Measurements from ENCODE around the gene ACSS1. TPM values are rescaled to one million over a fixed set of nuclear protein-coding genes. Genes with fewer than 3 reads are reported as not detected.

ACSS1 gene
- total RNA-seq, 1 donor from 2014 or later = 0.27 TPM

DNA sequence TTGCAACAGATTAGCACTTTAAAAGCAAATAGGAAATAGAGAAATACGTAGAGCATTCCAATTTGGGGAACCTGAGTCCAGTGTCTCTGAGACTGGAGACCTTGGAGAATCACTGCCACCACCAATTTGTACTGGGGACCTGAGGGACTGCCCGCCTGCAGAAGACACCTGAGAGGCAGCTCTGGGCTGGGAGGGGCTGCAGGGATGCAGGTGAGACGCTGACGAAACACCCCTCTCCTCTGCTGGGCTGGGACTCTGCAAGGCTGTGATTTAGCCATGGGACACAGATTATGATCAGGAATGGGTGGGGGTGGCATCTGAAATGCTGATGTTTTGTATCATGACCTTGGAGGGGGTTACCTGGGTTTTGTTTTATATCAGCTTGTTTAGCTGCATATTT, 58.4 kb downstream of the ACSS1 start:
- peaks cover 40% of the 10 kb centered on the region for H3K27me3 Mint-ChIP-seq (ENCODE audit: low read depth, unreplicated experiment)
- no peak for FAIRE-seq
- TF ChIP-seq, protein P1, sequence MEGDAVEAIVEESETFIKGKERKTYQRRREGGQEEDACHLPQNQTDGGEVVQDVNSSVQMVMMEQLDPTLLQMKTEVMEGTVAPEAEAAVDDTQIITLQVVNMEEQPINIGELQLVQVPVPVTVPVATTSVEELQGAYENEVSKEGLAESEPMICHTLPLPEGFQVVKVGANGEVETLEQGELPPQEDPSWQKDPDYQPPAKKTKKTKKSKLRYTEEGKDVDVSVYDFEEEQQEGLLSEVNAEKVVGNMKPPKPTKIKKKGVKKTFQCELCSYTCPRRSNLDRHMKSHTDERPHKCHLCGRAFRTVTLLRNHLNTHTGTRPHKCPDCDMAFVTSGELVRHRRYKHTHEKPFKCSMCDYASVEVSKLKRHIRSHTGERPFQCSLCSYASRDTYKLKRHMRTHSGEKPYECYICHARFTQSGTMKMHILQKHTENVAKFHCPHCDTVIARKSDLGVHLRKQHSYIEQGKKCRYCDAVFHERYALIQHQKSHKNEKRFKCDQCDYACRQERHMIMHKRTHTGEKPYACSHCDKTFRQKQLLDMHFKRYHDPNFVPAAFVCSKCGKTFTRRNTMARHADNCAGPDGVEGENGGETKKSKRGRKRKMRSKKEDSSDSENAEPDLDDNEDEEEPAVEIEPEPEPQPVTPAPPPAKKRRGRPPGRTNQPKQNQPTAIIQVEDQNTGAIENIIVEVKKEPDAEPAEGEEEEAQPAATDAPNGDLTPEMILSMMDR (IDR thresholded peaks at IDR 0.05; ENCODE audit: insufficient read depth, low read depth, low read length) = no peak
- TF ChIP-seq EZH2 (IDR thresholded peaks at IDR 0.05; ENCODE audit: insufficient read depth, low read length) = no peak

DNA sequence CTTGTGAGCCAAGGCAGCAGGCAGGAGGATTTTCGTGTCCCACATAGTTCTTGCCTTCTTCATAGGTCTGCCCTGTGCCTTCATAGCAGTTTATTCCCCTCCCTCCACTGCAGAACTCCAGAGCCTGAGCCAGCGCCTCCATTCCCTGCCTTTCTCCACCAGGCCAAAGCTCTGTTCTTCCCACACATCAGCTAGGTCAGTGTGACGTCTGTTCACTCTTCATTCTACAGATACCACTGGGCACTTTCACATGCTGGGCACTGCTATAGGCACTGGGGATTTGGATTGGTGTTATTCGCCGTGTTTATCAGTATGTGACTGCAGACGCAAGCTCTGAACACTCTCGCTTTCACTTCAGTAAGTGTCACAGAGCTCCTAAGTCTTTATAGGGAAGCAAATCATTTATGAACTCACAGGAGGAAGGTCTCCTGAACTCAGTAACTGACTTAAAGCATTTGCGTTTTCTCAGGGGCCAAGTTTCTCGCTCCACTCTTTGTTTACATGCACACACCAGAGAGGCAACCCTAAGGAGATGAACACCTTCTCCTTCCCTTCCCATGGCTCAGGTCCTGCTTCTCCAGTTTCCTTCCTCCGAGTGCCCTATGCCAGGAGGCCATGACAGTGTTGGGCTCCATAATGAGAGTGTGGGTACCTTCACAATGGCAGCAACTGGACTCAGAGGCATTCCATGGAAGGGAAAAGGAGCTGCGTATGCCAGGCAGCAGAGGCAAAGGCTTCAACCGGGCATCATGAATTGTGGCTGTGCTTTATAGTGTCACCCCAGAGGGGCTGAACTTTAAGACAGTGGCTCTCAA, 59.1 kb downstream of the ACSS1 start:
- peaks cover 3% of the 10 kb centered on the region for H3K9me3 Mint-ChIP-seq (ENCODE audit: unreplicated experiment)
- H3K4me3 Mint-ChIP-seq (ENCODE audit: unreplicated experiment) = no peak overlapping the region
- H4K20me1 ChIP-seq (ENCODE audit: insufficient read depth, low read length) = no peaks in the 10 kb centered on the region
- H3K27ac ChIP-seq (ENCODE audit: low read depth, low read length) = no peak overlapping the region
- H3K4me3 ChIP-seq (ENCODE audit: insufficient read depth, low read depth, low read length) = no peak overlapping the region
- peaks cover 8% of the 10 kb centered on the region for H3K4me1 Mint-ChIP-seq (ENCODE audit: low read depth, unreplicated experiment)
- no peaks in the 10 kb centered on the region for H3K79me2 ChIP-seq (ENCODE audit: insufficient read depth, low read length)
- H2AFZ ChIP-seq (ENCODE audit: low read depth, low read length) = no peak overlapping the region
- no peaks in the 10 kb centered on the region for H3K36me3 Mint-ChIP-seq (ENCODE audit: low read depth, unreplicated experiment)
- no peaks in the 10 kb centered on the region for H3K36me3 ChIP-seq (ENCODE audit: insufficient read depth, low read length)
- H3K9ac ChIP-seq (ENCODE audit: low read length) = no peak overlapping the region
- H3K4me1 ChIP-seq (ENCODE audit: insufficient read depth, low read length) = peaks cover 7% of the 10 kb centered on the region
- no peak for TF ChIP-seq EZH2 (IDR thresholded peaks at IDR 0.05; ENCODE audit: insufficient read depth, low read length)
- TF ChIP-seq, protein P1 (IDR thresholded peaks at IDR 0.05; ENCODE audit: insufficient read depth, low read depth, low read length) = no peak
- H3K4me2 ChIP-seq (ENCODE audit: low read length) = no peak overlapping the region
- no peaks in the 10 kb centered on the region for H3K9me3 ChIP-seq (ENCODE audit: insufficient read depth, low read depth, low read length)
- FAIRE-seq = no peak
- H3K27me3 Mint-ChIP-seq (ENCODE audit: low read depth, unreplicated experiment) = peaks cover 40% of the 10 kb centered on the region
- peaks cover 15% of the 10 kb centered on the region for H3K27me3 ChIP-seq (ENCODE audit: insufficient read depth, low read length)
- H3K27ac Mint-ChIP-seq (ENCODE audit: unreplicated experiment) = no peak overlapping the region
- DNase-seq (ENCODE audit: low read depth) = no peak

More for the DNA sequence above, 58.4 kb downstream of the ACSS1 start:
- H3K27me3 ChIP-seq (ENCODE audit: insufficient read depth, low read length) = peaks cover 17% of the 10 kb centered on the region
- no peak for DNase-seq (ENCODE audit: low read depth)
- no peak overlapping the region for H3K4me3 ChIP-seq (ENCODE audit: insufficient read depth, low read depth, low read length)
- no peak overlapping the region for H3K9ac ChIP-seq (ENCODE audit: low read length)
- H3K36me3 ChIP-seq (ENCODE audit: insufficient read depth, low read length) = no peaks in the 10 kb centered on the region
- H3K27ac Mint-ChIP-seq (ENCODE audit: unreplicated experiment) = no peak overlapping the region
- H3K27ac ChIP-seq (ENCODE audit: low read depth, low read length) = no peak overlapping the region
- peaks cover 4% of the 10 kb centered on the region for H3K4me1 Mint-ChIP-seq (ENCODE audit: low read depth, unreplicated experiment)
- no peak overlapping the region for H2AFZ ChIP-seq (ENCODE audit: low read depth, low read length)
- no peaks in the 10 kb centered on the region for H3K36me3 Mint-ChIP-seq (ENCODE audit: low read depth, unreplicated experiment)
- no peak overlapping the region for H3K4me2 ChIP-seq (ENCODE audit: low read length)
- H3K9me3 ChIP-seq (ENCODE audit: insufficient read depth, low read depth, low read length) = no peaks in the 10 kb centered on the region
- H3K79me2 ChIP-seq (ENCODE audit: insufficient read depth, low read length) = no peaks in the 10 kb centered on the region
- peaks cover 7% of the 10 kb centered on the region for H3K4me1 ChIP-seq (ENCODE audit: insufficient read depth, low read length)
- H3K9me3 Mint-ChIP-seq (ENCODE audit: unreplicated experiment) = peaks cover 3% of the 10 kb centered on the region
- no peaks in the 10 kb centered on the region for H4K20me1 ChIP-seq (ENCODE audit: insufficient read depth, low read length)
- no peak overlapping the region for H3K4me3 Mint-ChIP-seq (ENCODE audit: unreplicated experiment)

DNA sequence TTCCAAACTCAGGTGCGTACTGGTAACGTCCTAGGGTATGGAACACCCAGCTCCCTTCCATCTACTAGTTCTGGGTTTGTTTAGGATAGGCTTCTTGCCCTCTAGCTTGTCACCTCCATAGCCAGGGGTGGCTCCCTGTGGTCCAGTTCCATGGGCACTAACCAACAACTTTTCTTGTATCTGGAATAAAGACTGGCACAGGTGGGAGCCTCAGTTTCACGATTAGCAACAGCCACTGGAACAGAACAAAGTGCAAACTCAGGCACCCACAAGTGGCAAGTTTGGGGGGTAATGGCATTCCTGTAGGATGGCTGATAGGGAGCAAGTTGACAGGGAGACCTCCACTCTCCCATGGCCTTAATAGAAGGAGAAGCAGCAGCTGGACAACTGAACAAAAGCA, 59.8 kb downstream of the ACSS1 start:
- Histone ChIP-seq H3K4me2 (ENCODE audit: low read length) (no peak overlapping the region), H4K20me1 (ENCODE audit: insufficient read depth, low read length) (no peaks in the 10 kb centered on the region), H3K4me3 (ENCODE audit: insufficient read depth, low read depth, low read length) (no peak overlapping the region), H3K27me3 (ENCODE audit: insufficient read depth, low read length) (peaks cover 15% of the 10 kb centered on the region), H3K4me1 (ENCODE audit: insufficient read depth, low read length) (peaks cover 7% of the 10 kb centered on the region), H3K27ac (ENCODE audit: low read depth, low read length) (no peak overlapping the region), H3K9me3 (ENCODE audit: insufficient read depth, low read depth, low read length) (no peaks in the 10 kb centered on the region), H3K36me3 (ENCODE audit: insufficient read depth, low read length) (no peaks in the 10 kb centered on the region), H3K9ac (ENCODE audit: low read length) (no peak overlapping the region), H2AFZ (ENCODE audit: low read depth, low read length) (no peak overlapping the region), H3K79me2 (ENCODE audit: insufficient read depth, low read length) (no peaks in the 10 kb centered on the region)
- H3K4me1 Mint-ChIP-seq (ENCODE audit: low read depth, unreplicated experiment) = peaks cover 9% of the 10 kb centered on the region
- peaks cover 3% of the 10 kb centered on the region for H3K9me3 Mint-ChIP-seq (ENCODE audit: unreplicated experiment)
- no peak overlapping the region for H3K4me3 Mint-ChIP-seq (ENCODE audit: unreplicated experiment)
- FAIRE-seq (no peak), DNase-seq (ENCODE audit: low read depth) (no peak)
- H3K27me3 Mint-ChIP-seq (ENCODE audit: low read depth, unreplicated experiment) = peaks cover 40% of the 10 kb centered on the region
- no peak for TF ChIP-seq EZH2 (IDR thresholded peaks at IDR 0.05; ENCODE audit: insufficient read depth, low read length)
- TF ChIP-seq, protein P1 (IDR thresholded peaks at IDR 0.05; ENCODE audit: insufficient read depth, low read depth, low read length) = no peak
- H3K36me3 Mint-ChIP-seq (ENCODE audit: low read depth, unreplicated experiment) = no peaks in the 10 kb centered on the region
- H3K27ac Mint-ChIP-seq (ENCODE audit: unreplicated experiment) = no peak overlapping the region

Measured in astrocyte (in vitro differentiated cells and primary cell).